Activated CD8-positive, alpha-beta T cell treated with anti-CD3 and anti-CD28 coated beads, Interleukin-2, amount 10 ng/mL, durations not matched to agents 7 days and 5 days (primary cell): ENCODE results near the gene RALBP1. TPM values are rescaled to one million over a fixed set of nuclear protein-coding genes. Genes with fewer than 3 reads are reported as not detected.

ENCODE experiments used
- ATAC-seq: fragments of 150-1000 bp; cut with Tn5 transposase; one replicate; pipeline ENCODE4 v1.10.0; 2021; ENCODE audit warnings: moderate library complexity
- CTCF ChIA-PET: fragments of 350-600 bp; sonication (Branson Sonifier 250); formaldehyde crosslinking; loops from one replicate; lab custom pipeline; 2021; ENCODE audit warnings: antibody characterized with exemption; lab: Charles Lee
- POLR2A ChIA-PET: fragments of 350-600 bp; sonication (Branson Sonifier 250); formaldehyde crosslinking; loops from one replicate; lab custom pipeline; 2021; ENCODE audit warnings: antibody characterized with exemption; lab: Charles Lee
- DNase-seq: peaks from one replicate; pipeline ENCODE4 v3.0.0-alpha.2; 2020
- H3K27ac Mint-ChIP-seq: one replicate; pipeline ENCODE4 v1.8.0; 2021; ENCODE audit warnings: mild to moderate bottlenecking, mixed read lengths
- H3K27me3 Mint-ChIP-seq: one replicate; pipeline ENCODE4 v1.8.0; 2021; ENCODE audit warnings: low read depth, mixed read lengths
- H3K36me3 Mint-ChIP-seq: one replicate; pipeline ENCODE4 v1.8.0; 2021; ENCODE audit warnings: low read depth, mixed read lengths
- H3K4me1 Mint-ChIP-seq: one replicate; pipeline ENCODE4 v1.8.0; 2021; ENCODE audit warnings: low read depth, mixed read lengths
- H3K4me3 Mint-ChIP-seq: one replicate; pipeline ENCODE4 v1.8.0; 2021; ENCODE audit warnings: mild to moderate bottlenecking, mixed read lengths
- H3K9me3 Mint-ChIP-seq: one replicate; pipeline ENCODE4 v1.8.0; 2022; ENCODE audit warnings: mixed read lengths; ENCODE audit not compliant: insufficient read depth
- total RNA-seq, 2 experiments: library from RNA; stranded (reverse); gene quantifications; one replicate each; pipeline ENCODE4 v1.2.3, GENCODE V29; 2021

Gene RALBP1
- total RNA-seq, 2 experiments from 2014 or later: 48.6 to 51.2 TPM

GRCh38 chr18:9536354-9537152 is 61.2 kb downstream of the RALBP1 start:
- ChIA-PET CTCF (no interaction called here), POLR2A (no interaction called here)
- Mint-ChIP-seq H3K27ac (no peak overlapping the region), H3K27me3 (no peaks in the 10 kb centered on the region), H3K4me3 (no peak overlapping the region), H3K4me1 (no peaks in the 10 kb centered on the region), H3K36me3 (peaks cover 14% of the 10 kb centered on the region), H3K9me3 (no peaks in the 10 kb centered on the region)
- DNase-seq: no peak
- no peak for ATAC-seq

- POLR2A ChIA-PET: no interaction called here
- no peak overlapping the region for H3K4me3 Mint-ChIP-seq
- H3K27me3 Mint-ChIP-seq: no peaks in the 10 kb centered on the region
- DNase-seq (no peak), ATAC-seq (no peak)
- H3K27ac Mint-ChIP-seq: no peak overlapping the region
- CTCF ChIA-PET: no interaction called here
- H3K36me3 Mint-ChIP-seq: peaks cover 14% of the 10 kb centered on the region
- no peaks in the 10 kb centered on the region for H3K9me3 Mint-ChIP-seq
- H3K4me1 Mint-ChIP-seq: no peaks in the 10 kb centered on the region
Observed at GRCh38 chr18:9537677-9538076, 62.4 kb downstream of the RALBP1 start.

- ChIA-PET CTCF (no interaction called here), POLR2A (no interaction called here)
- H3K36me3 Mint-ChIP-seq: peaks cover 8% of the 10 kb centered on the region
- no peak for DNase-seq
- no peaks in the 10 kb centered on the region for H3K4me1 Mint-ChIP-seq
- H3K27ac Mint-ChIP-seq: no peak overlapping the region
- no peaks in the 10 kb centered on the region for H3K9me3 Mint-ChIP-seq
- ATAC-seq: no peak
- H3K4me3 Mint-ChIP-seq: no peak overlapping the region
- H3K27me3 Mint-ChIP-seq: no peaks in the 10 kb centered on the region
Observed at GRCh38 chr18:9539283-9539682, 64.0 kb downstream of the RALBP1 start.

- CTCF ChIA-PET: no interaction called here
- Mint-ChIP-seq H3K4me3 (no peak overlapping the region), H3K9me3 (no peaks in the 10 kb centered on the region), H3K27me3 (no peaks in the 10 kb centered on the region), H3K27ac (no peak overlapping the region), H3K4me1 (no peaks in the 10 kb centered on the region), H3K36me3 (peaks cover 8% of the 10 kb centered on the region)
- no peak for ATAC-seq
- POLR2A ChIA-PET: no interaction called here
- no peak for DNase-seq
Observed at GRCh38 chr18:9539938-9540337, 64.6 kb downstream of the RALBP1 start.

- peak overlapping the region; percentile 39 for H3K27ac Mint-ChIP-seq
- POLR2A ChIA-PET: no interaction called here
Observed at GRCh38 chr18:9542924-9543323, 67.6 kb downstream of the RALBP1 start.

GRCh38 chr18:9545029-9545428 is 69.7 kb downstream of the RALBP1 start:
- ATAC-seq (no peak), DNase-seq (no peak)
- no peak overlapping the region for H3K27ac Mint-ChIP-seq
- POLR2A ChIA-PET: no interaction called here
- CTCF ChIA-PET: no interaction called here
- peaks cover 19% of the 10 kb centered on the region for H3K36me3 Mint-ChIP-seq
- H3K4me1 Mint-ChIP-seq: no peaks in the 10 kb centered on the region
- no peaks in the 10 kb centered on the region for H3K9me3 Mint-ChIP-seq
- no peaks in the 10 kb centered on the region for H3K27me3 Mint-ChIP-seq
- H3K4me3 Mint-ChIP-seq: no peak overlapping the region

More at GRCh38 chr18:9542924-9543323, 67.6 kb downstream of the RALBP1 start:
- no peaks in the 10 kb centered on the region for H3K27me3 Mint-ChIP-seq
- no peaks in the 10 kb centered on the region for H3K4me1 Mint-ChIP-seq
- DNase-seq (no peak), ATAC-seq (no peak)
- no peak overlapping the region for H3K4me3 Mint-ChIP-seq
- CTCF ChIA-PET: interaction anchor here (0.6 kb wide), 1 partner anchor 180 kb away, joined by 4 read pairs; no protein-coding TSS in a partner anchor
- H3K9me3 Mint-ChIP-seq: no peaks in the 10 kb centered on the region
- peaks cover 8% of the 10 kb centered on the region for H3K36me3 Mint-ChIP-seq

- H3K36me3 Mint-ChIP-seq: peaks cover 22% of the 10 kb centered on the region
- DNase-seq: no peak
- CTCF ChIA-PET: no interaction called here
Observed at GRCh38 chr18:9546468-9546867, 71.2 kb downstream of the RALBP1 start.

GRCh38 chr18:9547782-9548181 is 72.5 kb downstream of the RALBP1 start:
- CTCF ChIA-PET: no interaction called here
- ATAC-seq (no peak), DNase-seq (no peak)
- POLR2A ChIA-PET: no interaction called here
- no peaks in the 10 kb centered on the region for H3K4me1 Mint-ChIP-seq
- H3K27me3 Mint-ChIP-seq: no peaks in the 10 kb centered on the region
- no peak overlapping the region for H3K27ac Mint-ChIP-seq
- peaks cover 25% of the 10 kb centered on the region for H3K36me3 Mint-ChIP-seq
- H3K9me3 Mint-ChIP-seq: no peaks in the 10 kb centered on the region
- no peak overlapping the region for H3K4me3 Mint-ChIP-seq

More at GRCh38 chr18:9546468-9546867, 71.2 kb downstream of the RALBP1 start:
- no peaks in the 10 kb centered on the region for H3K27me3 Mint-ChIP-seq
- no peak overlapping the region for H3K4me3 Mint-ChIP-seq
- no peak overlapping the region for H3K27ac Mint-ChIP-seq
- no peaks in the 10 kb centered on the region for H3K4me1 Mint-ChIP-seq
- H3K9me3 Mint-ChIP-seq: no peaks in the 10 kb centered on the region
- ATAC-seq: no peak
- POLR2A ChIA-PET: no interaction called here

- DNase-seq (no peak), ATAC-seq (no peak)
- POLR2A ChIA-PET: no interaction called here
- Mint-ChIP-seq H3K27ac (no peak overlapping the region), H3K4me1 (no peaks in the 10 kb centered on the region), H3K4me3 (no peak overlapping the region), H3K9me3 (no peaks in the 10 kb centered on the region), H3K27me3 (no peaks in the 10 kb centered on the region), H3K36me3 (peaks cover 35% of the 10 kb centered on the region)
- CTCF ChIA-PET: interaction anchor here (1.3 kb wide), 1 partner anchor 13 kb away, joined by 6 read pairs; no protein-coding TSS in a partner anchor
Observed at GRCh38 chr18:9549405-9549804, 74.1 kb downstream of the RALBP1 start.

- Mint-ChIP-seq H3K27ac (no peak overlapping the region), H3K9me3 (no peaks in the 10 kb centered on the region), H3K27me3 (no peaks in the 10 kb centered on the region), H3K4me3 (no peak overlapping the region), H3K4me1 (no peaks in the 10 kb centered on the region), H3K36me3 (peaks cover 39% of the 10 kb centered on the region)
- POLR2A ChIA-PET: no interaction called here
- ATAC-seq (no peak), DNase-seq (no peak)
- CTCF ChIA-PET: interaction anchor here (0.9 to 1.3 kb wide), 2 partner anchors 12 to 25 kb away, joined by 3 to 6 read pairs; no protein-coding TSS in a partner anchor
Observed at GRCh38 chr18:9550429-9550828, 75.1 kb downstream of the RALBP1 start.

GRCh38 chr18:9552191-9552590 is 76.9 kb downstream of the RALBP1 start:
- ATAC-seq (no peak), DNase-seq (no peak)
- ChIA-PET CTCF (no interaction called here), POLR2A (no interaction called here)
- Mint-ChIP-seq H3K4me1 (no peaks in the 10 kb centered on the region), H3K27ac (no peak overlapping the region), H3K36me3 (peaks cover 47% of the 10 kb centered on the region), H3K9me3 (no peaks in the 10 kb centered on the region), H3K27me3 (no peaks in the 10 kb centered on the region), H3K4me3 (no peak overlapping the region)

- ATAC-seq (no peak), DNase-seq (no peak)
- H3K4me3 Mint-ChIP-seq: no peak overlapping the region
- no peaks in the 10 kb centered on the region for H3K4me1 Mint-ChIP-seq
- H3K36me3 Mint-ChIP-seq: peaks cover 46% of the 10 kb centered on the region
- no peaks in the 10 kb centered on the region for H3K9me3 Mint-ChIP-seq
- H3K27me3 Mint-ChIP-seq: no peaks in the 10 kb centered on the region
- H3K27ac Mint-ChIP-seq: no peak overlapping the region
- ChIA-PET POLR2A (no interaction called here), CTCF (interaction anchor here (0.6 kb wide), 1 partner anchor 9 kb away, joined by 3 read pairs; no protein-coding TSS in a partner anchor)
Observed at GRCh38 chr18:9552616-9553015, 77.3 kb downstream of the RALBP1 start.
